ENCODE measurements around the gene ITGB7. TPM values are rescaled to one million over a fixed set of nuclear protein-coding genes. Genes with fewer than 3 reads are reported as not detected.

Gene ITGB7
- total and polyA plus RNA-seq, 10 of the 15 experiments (the other 5 are each of a cell fraction or from before 2014, with no cell fraction given), result 54.5 to 487 (median 252) TPM

- in situ Hi-C loops (cut with MboI) (no loop called here), intact Hi-C loops (cut with micrococcal nuclease; ENCODE audit: unreplicated experiment) (no loop called here)
- Histone ChIP-seq H3K9ac (ENCODE audit: control insufficient read depth, insufficient read depth, low read length) (no peak overlapping the region), H3K27me3 (replicated peaks in 1 of 2; ENCODE audit: control insufficient read depth in 2 of 2, insufficient read depth in 2 of 2, low read length in 1 of 2) (no peaks in the 10 kb centered on the region), H3K79me2 (ENCODE audit: control insufficient read depth, insufficient read depth, low read length) (no peaks in the 10 kb centered on the region), H3K9me3 (replicated peaks; ENCODE audit: control insufficient read depth, insufficient read depth, low read length) (peaks cover 3% of the 10 kb centered on the region), H3K4me1 (ENCODE audit: control insufficient read depth, insufficient read depth, low read length) (no peaks in the 10 kb centered on the region), H3K4me3 (no peak overlapping the region), H3K27ac (ENCODE audit: control insufficient read depth, insufficient read depth) (no peak overlapping the region), H3K4me2 (ENCODE audit: control insufficient read depth, insufficient read depth) (no peak overlapping the region), H3K36me3 (ENCODE audit: control insufficient read depth in 2 of 2, insufficient read depth in 2 of 2, low read length in 1 of 2) (no peaks in the 10 kb centered on the region), H2AFZ (ENCODE audit: control insufficient read depth, low read depth, low read length) (no peak overlapping the region), H4K20me1 (ENCODE audit: control insufficient read depth, insufficient read depth) (no peaks in the 10 kb centered on the region)
- ChIA-PET CTCF (interaction anchor here (0.6 kb wide), 1 partner anchor 32 kb away, joined by 3 read pairs; no protein-coding TSS in a partner anchor), POLR2A (no interaction called here), RAD21 (ENCODE audit: unreplicated experiment) (no interaction called here), SMC1A (ENCODE audit: uncharacterized antibody, unreplicated experiment) (no interaction called here)
- BruUV-seq (replicated peaks), result no TSS peak
- no peak for FAIRE-seq
- no peak for ATAC-seq
- WGBS (ENCODE audit: insufficient coverage, insufficient replicate concordance, low lambda C conversion rate, missing lambda C conversion rate), result 81% methylated on average over 4 of the region's 4 CpGs
- no peak for DNase-seq (ENCODE audit: low read depth, low spot score)
- no peak for TF ChIP-seq HDAC6 (IDR thresholded peaks at IDR 0.05; ENCODE audit: unreplicated experiment)
- TF ChIP-seq IRF4 (IDR thresholded peaks at IDR 0.05; ENCODE audit: low read depth, low read length), result no peak
- TF ChIP-seq ATF2 (IDR thresholded peaks at IDR 0.05; ENCODE audit: low read length), result no peak
- TF ChIP-seq PAX5 (IDR thresholded peaks at IDR 0.05; ENCODE audit: borderline replicate concordance, low read depth, low read length), result no peak
- no peak for TF ChIP-seq MXI1 (IDR thresholded peaks at IDR 0.05; ENCODE audit: low read depth, low read length)
- no peak for TF ChIP-seq PML (IDR thresholded peaks at IDR 0.05; ENCODE audit: low read length)
- no peak for TF ChIP-seq NFYA (IDR thresholded peaks at IDR 0.05; ENCODE audit: borderline replicate concordance, low read depth, low read length)
- no peak for TF ChIP-seq WRNIP1 (IDR thresholded peaks at IDR 0.05; ENCODE audit: borderline replicate concordance, low read depth, low read length)
- no peak for TF ChIP-seq JUNB (IDR thresholded peaks at IDR 0.05)
- no peak for TF ChIP-seq SMAD5 (IDR thresholded peaks at IDR 0.05; ENCODE audit: low read depth)
Observed at GRCh38 chr12:53143355-53143754, 63.7 kb downstream of the ITGB7 start.

Small RNA genes lying within 50 kb of the gene (small RNA-seq; reads per million reads assigned to genes)
- not detected for gene HIGD1AP1

Other genes with a start within 250 kb of the ITGB7 start
Only the 7 nearest of the 17 such genes appear.
- gene SOAT2, start 103.8 kb downstream of the ITGB7 start, total RNA-seq (2014; rRNA removed), result 1.2 and 1.6 TPM in 2 replicates
- 0.60 and 0.67 TPM in 2 replicates for gene SOAT2, start 103.8 kb downstream of the ITGB7 start, total RNA-seq (2014; rRNA removed; fragmentation: Illumina TruSeq; extraction: Trizol)
- 1.6 and 1.9 TPM in 2 replicates for gene SOAT2, start 103.8 kb downstream of the ITGB7 start, total RNA-seq (2021)
- gene SOAT2, start 103.8 kb downstream of the ITGB7 start, polyA plus RNA-seq (2011; rRNA removed), result 0.24 and 0.30 TPM in 2 replicates
- 0.43 and 0.78 TPM in 2 replicates for gene SOAT2, start 103.8 kb downstream of the ITGB7 start, polyA plus RNA-seq (2014; fragmentation: Illumina TruSeq; extraction: Trizol)
- under 1 TPM; 0.08 to 0.33 TPM for gene SOAT2, start 103.8 kb downstream of the ITGB7 start, polyA plus RNA-seq (2014; fragmentation: Nextera tagmentation; extraction: Ambion mirVana)
- gene SOAT2, start 103.8 kb downstream of the ITGB7 start, polyA plus RNA-seq (2014; rRNA removed), result 1.7 and 2.4 TPM in 2 replicates
- gene SOAT2, start 103.8 kb downstream of the ITGB7 start, polyA plus RNA-seq (2016; fragmentation: Nextera tagmentation; extraction: Ambion mirVana), result under 1 TPM; 0.46 to 0.72 TPM
- gene ZNF740, start 26.5 kb downstream of the ITGB7 start, total RNA-seq (2014; rRNA removed), result 11.6 and 12.6 TPM in 2 replicates
- gene ZNF740, start 26.5 kb downstream of the ITGB7 start, total RNA-seq (2014; rRNA removed; fragmentation: Illumina TruSeq; extraction: Trizol), result 9.9 and 11.8 TPM in 2 replicates
- 29.0 and 33.6 TPM in 2 replicates for gene ZNF740, start 26.5 kb downstream of the ITGB7 start, total RNA-seq (2021)
- 29.5 and 30.9 TPM in 2 replicates for gene ZNF740, start 26.5 kb downstream of the ITGB7 start, polyA plus RNA-seq (2011; rRNA removed)
- 14.2 and 21.6 TPM in 2 replicates for gene ZNF740, start 26.5 kb downstream of the ITGB7 start, polyA plus RNA-seq (2014; fragmentation: Illumina TruSeq; extraction: Trizol)
- 1 to 10 TPM; 1.4 to 1.8 TPM for gene ZNF740, start 26.5 kb downstream of the ITGB7 start, polyA plus RNA-seq (2014; fragmentation: Nextera tagmentation; extraction: Ambion mirVana)
- 12.9 and 19.1 TPM in 2 replicates for gene ZNF740, start 26.5 kb downstream of the ITGB7 start, polyA plus RNA-seq (2014; rRNA removed)
- gene ZNF740, start 26.5 kb downstream of the ITGB7 start, polyA plus RNA-seq (2016; fragmentation: Nextera tagmentation; extraction: Ambion mirVana), result 1 to 10 TPM; 4.1 to 5.6 TPM
- 7.0 and 12.5 TPM in 2 replicates for gene CSAD, start 26.3 kb downstream of the ITGB7 start, total RNA-seq (2014; rRNA removed)
- 5.4 and 6.7 TPM in 2 replicates for gene CSAD, start 26.3 kb downstream of the ITGB7 start, total RNA-seq (2014; rRNA removed; fragmentation: Illumina TruSeq; extraction: Trizol)
- 6.1 and 9.3 TPM in 2 replicates for gene CSAD, start 26.3 kb downstream of the ITGB7 start, total RNA-seq (2021)
- 14.4 and 19.1 TPM in 2 replicates for gene CSAD, start 26.3 kb downstream of the ITGB7 start, polyA plus RNA-seq (2011; rRNA removed)
- 12.3 and 12.7 TPM in 2 replicates for gene CSAD, start 26.3 kb downstream of the ITGB7 start, polyA plus RNA-seq (2014; fragmentation: Illumina TruSeq; extraction: Trizol)
- 1 to 10 TPM; 1.2 to 2.0 TPM for gene CSAD, start 26.3 kb downstream of the ITGB7 start, polyA plus RNA-seq (2014; fragmentation: Nextera tagmentation; extraction: Ambion mirVana)
- 20.0 and 20.4 TPM in 2 replicates for gene CSAD, start 26.3 kb downstream of the ITGB7 start, polyA plus RNA-seq (2014; rRNA removed)
- 1 to 10 TPM; 1.1 to 2.4 TPM for gene CSAD, start 26.3 kb downstream of the ITGB7 start, polyA plus RNA-seq (2016; fragmentation: Nextera tagmentation; extraction: Ambion mirVana)
- gene RARG, start 25.0 kb upstream of the ITGB7 start, total RNA-seq (2014; rRNA removed), result 3.4 and 4.0 TPM in 2 replicates
- gene RARG, start 25.0 kb upstream of the ITGB7 start, total RNA-seq (2014; rRNA removed; fragmentation: Illumina TruSeq; extraction: Trizol), result 3.0 and 3.9 TPM in 2 replicates
- 7.3 and 8.7 TPM in 2 replicates for gene RARG, start 25.0 kb upstream of the ITGB7 start, total RNA-seq (2021)
- 4.5 and 8.1 TPM in 2 replicates for gene RARG, start 25.0 kb upstream of the ITGB7 start, polyA plus RNA-seq (2011; rRNA removed)
- 2.6 and 4.2 TPM in 2 replicates for gene RARG, start 25.0 kb upstream of the ITGB7 start, polyA plus RNA-seq (2014; fragmentation: Illumina TruSeq; extraction: Trizol)
- under 1 TPM; 0.27 to 0.60 TPM for gene RARG, start 25.0 kb upstream of the ITGB7 start, polyA plus RNA-seq (2014; fragmentation: Nextera tagmentation; extraction: Ambion mirVana)
- gene RARG, start 25.0 kb upstream of the ITGB7 start, polyA plus RNA-seq (2014; rRNA removed), result 7.2 and 8.0 TPM in 2 replicates
- 1 to 10 TPM; 3.8 to 6.0 TPM for gene RARG, start 25.0 kb upstream of the ITGB7 start, polyA plus RNA-seq (2016; fragmentation: Nextera tagmentation; extraction: Ambion mirVana)
- 28.4 and 28.5 TPM in 2 replicates for gene ESPL1, start 61.0 kb upstream of the ITGB7 start, total RNA-seq (2014; rRNA removed)
- gene ESPL1, start 61.0 kb upstream of the ITGB7 start, total RNA-seq (2014; rRNA removed; fragmentation: Illumina TruSeq; extraction: Trizol), result 17.9 and 20.1 TPM in 2 replicates
- gene ESPL1, start 61.0 kb upstream of the ITGB7 start, total RNA-seq (2021), result 54.4 and 61.9 TPM in 2 replicates
- 14.4 and 19.3 TPM in 2 replicates for gene ESPL1, start 61.0 kb upstream of the ITGB7 start, polyA plus RNA-seq (2011; rRNA removed)
- gene ESPL1, start 61.0 kb upstream of the ITGB7 start, polyA plus RNA-seq (2014; fragmentation: Illumina TruSeq; extraction: Trizol), result 19.0 and 28.6 TPM in 2 replicates
- 1 to 10 TPM; 2.1 to 2.2 TPM for gene ESPL1, start 61.0 kb upstream of the ITGB7 start, polyA plus RNA-seq (2014; fragmentation: Nextera tagmentation; extraction: Ambion mirVana)
- gene ESPL1, start 61.0 kb upstream of the ITGB7 start, polyA plus RNA-seq (2014; rRNA removed), result 30.8 and 31.4 TPM in 2 replicates
- gene ESPL1, start 61.0 kb upstream of the ITGB7 start, polyA plus RNA-seq (2016; fragmentation: Nextera tagmentation; extraction: Ambion mirVana), result 10 to 100 TPM; 21.1 to 21.2 TPM
- gene PFDN5, start 88.3 kb upstream of the ITGB7 start, total RNA-seq (2014; rRNA removed), result 320 and 355 TPM in 2 replicates
- gene PFDN5, start 88.3 kb upstream of the ITGB7 start, total RNA-seq (2014; rRNA removed; fragmentation: Illumina TruSeq; extraction: Trizol), result 504 and 518 TPM in 2 replicates
- 300 and 322 TPM in 2 replicates for gene PFDN5, start 88.3 kb upstream of the ITGB7 start, total RNA-seq (2021)
- gene PFDN5, start 88.3 kb upstream of the ITGB7 start, polyA plus RNA-seq (2011; rRNA removed), result 851 and 863 TPM in 2 replicates
- gene PFDN5, start 88.3 kb upstream of the ITGB7 start, polyA plus RNA-seq (2014; fragmentation: Illumina TruSeq; extraction: Trizol), result 485 and 536 TPM in 2 replicates
- gene PFDN5, start 88.3 kb upstream of the ITGB7 start, polyA plus RNA-seq (2014; fragmentation: Nextera tagmentation; extraction: Ambion mirVana), result 1,000 to 10,000 TPM; 1,522 to 1,596 TPM
- 438 and 511 TPM in 2 replicates for gene PFDN5, start 88.3 kb upstream of the ITGB7 start, polyA plus RNA-seq (2014; rRNA removed)
- gene PFDN5, start 88.3 kb upstream of the ITGB7 start, polyA plus RNA-seq (2016; fragmentation: Nextera tagmentation; extraction: Ambion mirVana), result 100 to 1,000 TPM; 373 to 398 TPM
- gene MYG1, start 92.4 kb upstream of the ITGB7 start, total RNA-seq (2014; rRNA removed), result 61.7 and 81.0 TPM in 2 replicates
- 32.4 and 36.2 TPM in 2 replicates for gene MYG1, start 92.4 kb upstream of the ITGB7 start, total RNA-seq (2014; rRNA removed; fragmentation: Illumina TruSeq; extraction: Trizol)
- gene MYG1, start 92.4 kb upstream of the ITGB7 start, total RNA-seq (2021), result 64.9 and 68.7 TPM in 2 replicates
- 25.5 and 48.6 TPM in 2 replicates for gene MYG1, start 92.4 kb upstream of the ITGB7 start, polyA plus RNA-seq (2011; rRNA removed)
- gene MYG1, start 92.4 kb upstream of the ITGB7 start, polyA plus RNA-seq (2014; fragmentation: Illumina TruSeq; extraction: Trizol), result 23.2 and 37.6 TPM in 2 replicates
- gene MYG1, start 92.4 kb upstream of the ITGB7 start, polyA plus RNA-seq (2014; fragmentation: Nextera tagmentation; extraction: Ambion mirVana), result 10 to 100 TPM; 20.7 to 38.2 TPM
- 66.7 and 76.8 TPM in 2 replicates for gene MYG1, start 92.4 kb upstream of the ITGB7 start, polyA plus RNA-seq (2014; rRNA removed)
- gene MYG1, start 92.4 kb upstream of the ITGB7 start, polyA plus RNA-seq (2016; fragmentation: Nextera tagmentation; extraction: Ambion mirVana), result 10 to 100 TPM; 50.2 to 53.7 TPM

All from GM12878 (cell line).